Psoas muscle (tissue), 8 donors: ENCODE results near the gene SMYD3. TPM values are rescaled to one million over a fixed set of nuclear protein-coding genes. Genes with fewer than 3 reads are reported as not detected.

Experiments used
- ATAC-seq, 4 donors: fragments of 200-7000 bp; cut with Tn5 transposase; one replicate each; pipeline ENCODE4 v1.9.1; 2020; ENCODE audit warnings: moderate library complexity in 3 of 4, mild to moderate bottlenecking in 2 of 4
- DNase-seq, 2 donors: peaks; one replicate each; pipeline ENCODE4 v3.0.0-alpha.2; 2020
- H3K27ac ChIP-seq: fragments of 200-600 bp; one replicate; pipeline ENCODE4 v1.8.0; 2022
- H3K27me3 ChIP-seq, 3 donors: fragments of 200-600 bp in 1 of 3; one replicate each; pipeline versions ENCODE4 v1.6.1 to v1.8.0; 2013 to 2022; ENCODE audit warnings: low read length in 2 of 3, mild to moderate bottlenecking in 2 of 3, moderate library complexity in 1 of 3; ENCODE audit not compliant: insufficient read depth in 3 of 3
- H3K36me3 ChIP-seq, 2 donors: fragments of 200-600 bp in 1 of 2; one replicate each; pipeline versions ENCODE4 v1.6.1 to v1.8.0; 2013 to 2022; ENCODE audit warnings: low read depth in 1 of 2, mild to moderate bottlenecking in 1 of 2, moderate library complexity in 1 of 2; ENCODE audit not compliant: insufficient read depth in 1 of 2
- H3K4me1 ChIP-seq: fragments of 200-600 bp; one replicate; pipeline ENCODE4 v1.8.0; 2022
- H3K4me3 ChIP-seq: fragments of 200-600 bp; one replicate; pipeline ENCODE4 v1.8.0; 2022; ENCODE audit warnings: mild to moderate bottlenecking
- H3K9me3 ChIP-seq: fragments of 200-600 bp; one replicate; pipeline ENCODE4 v1.8.0; 2022
- CTCF ChIP-seq: fragments of 200-600 bp; IDR thresholded peaks from one replicate; pipeline ENCODE4 v1.8.0; 2022; ENCODE audit warnings: antibody characterized with exemption
- WGBS, 3 donors: extraction: QIAGEN DNeasy Blood & Tissue Kit; methylation state at CpG; one replicate each; pipeline versions ENCODE4 v1.1.6 to v1.1.7; 2013; 5-methylcytosine and 5-hydroxymethylcytosine counted together
- intact Hi-C, 2 donors: fragments of 100-400 bp; cut with DNase I; formaldehyde crosslinking; loops; one replicate each; pipeline versions ENCODE4 v1.11.0 to v1.14.2; 2022
- polyA plus RNA-seq, 3 donors: library from polyadenylated mRNA; stranded (reverse); fragments of 200-250 nt; gene quantifications; one replicate each; pipeline ENCODE4 v1.2.3, GENCODE V29; 2013
- total RNA-seq, 4 donors: library from RNA; stranded (reverse); fragmentation: NEBNext Ultra II Directional in 2 of 4; extraction: Animal tissue kit (Norgen Biotek cat#: 25700) in 2 of 4; gene quantifications; one replicate each; pipeline versions ENCODE4 v1.2.1 to v1.2.4, GENCODE V29; 2021 to 2023
- donor health status: healthy with polysubstance abuse.
- donor health status: DM: no; HTN: no; CAD: no; lungs with moderate emphysema.
- donor health status: Bipolar disorder and iron deficiency.
- donor health status: healthy.
- donor health status: DM: yes; HTN: yes; CAD: no.
- donor health status: DM: no; HTN: no; CAD: no.
- donor health status: DM: no; HTN: no; CAD: no.
- donor health status: DM: yes; HTN: yes; CAD: no.

SMYD3 gene
- total and polyA plus RNA-seq, 7 donors: 2.9 to 6.4 (median 4.9) TPM

DNA sequence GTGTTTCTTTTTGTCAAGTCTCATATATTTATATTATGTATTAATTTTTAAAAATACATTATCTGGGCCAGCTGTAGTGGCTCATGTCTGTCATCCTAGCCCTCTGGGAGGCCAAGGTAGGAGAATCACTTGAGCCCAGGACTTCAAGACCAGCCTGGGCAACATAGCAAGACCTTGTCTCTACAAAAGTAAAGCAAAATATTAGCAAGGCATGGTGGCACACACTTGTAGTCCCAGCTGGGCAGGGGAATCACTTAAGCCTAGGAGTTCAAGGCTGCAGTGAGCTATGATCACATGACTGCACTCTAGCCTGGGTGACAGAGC is 189.1 kb downstream of the SMYD3 start:
- H3K36me3 ChIP-seq: no peaks in the 10 kb centered on the region
- no peak overlapping the region for H3K27ac ChIP-seq
- H3K4me1 ChIP-seq: no peaks in the 10 kb centered on the region
- no peaks in the 10 kb centered on the region for H3K9me3 ChIP-seq
- no peak for TF ChIP-seq CTCF
- no peaks in the 10 kb centered on the region for H3K27me3 ChIP-seq
- intact Hi-C loops: no loop called here
- no peak for ATAC-seq
- no peak overlapping the region for H3K4me3 ChIP-seq
- no peak for DNase-seq

DNA sequence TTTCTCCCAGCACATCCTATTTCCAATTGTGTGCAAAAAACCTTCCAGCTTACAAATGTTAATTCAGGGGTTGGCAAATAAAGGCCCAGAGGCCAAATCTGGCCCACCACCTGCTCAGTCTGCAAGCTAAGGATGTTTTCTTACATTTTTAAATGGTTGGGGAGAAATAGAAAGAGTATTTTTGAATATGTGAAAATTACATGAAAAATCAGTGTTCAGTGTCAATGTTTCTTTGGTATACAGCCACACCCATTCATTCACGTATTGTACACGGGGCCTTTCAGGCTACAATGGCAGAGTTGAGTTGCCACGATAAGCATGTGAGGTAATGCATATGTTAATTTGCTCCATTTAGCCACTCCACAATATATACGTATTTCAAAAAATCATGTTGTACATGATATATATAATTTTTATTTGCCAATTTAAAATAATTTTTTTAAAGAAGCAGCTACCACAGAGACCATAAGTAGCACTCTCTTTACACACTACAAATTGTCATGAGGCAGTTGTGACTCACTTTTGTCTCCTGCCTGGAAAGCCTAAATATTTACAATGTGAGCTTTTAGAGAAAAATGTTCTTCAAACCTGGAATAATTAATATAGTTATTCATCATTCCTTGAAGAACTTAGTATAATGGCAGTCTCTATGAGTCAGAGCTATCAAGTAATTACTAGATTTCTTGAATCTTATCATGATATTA is 189.6 kb downstream of the SMYD3 start:
- Histone ChIP-seq H3K9me3 (no peaks in the 10 kb centered on the region), H3K36me3 (no peaks in the 10 kb centered on the region), H3K4me3 (no peak overlapping the region), H3K27ac (no peak overlapping the region), H3K27me3 (no peaks in the 10 kb centered on the region), H3K4me1 (no peaks in the 10 kb centered on the region)
- TF ChIP-seq CTCF: no peak
- intact Hi-C loops: no loop called here
- ATAC-seq (no peak), DNase-seq (no peak)
- 93 to 99% (median 96%) methylated on average over 4 of the region's 4 CpGs for WGBS, 3 donors

GRCh38 chr1:246311461-246311860 is 195.6 kb downstream of the SMYD3 start:
- Histone ChIP-seq H3K27me3 (no peaks in the 10 kb centered on the region), H3K4me3 (no peak overlapping the region), H3K36me3 (no peaks in the 10 kb centered on the region), H3K27ac (no peak overlapping the region), H3K4me1 (no peaks in the 10 kb centered on the region), H3K9me3 (no peaks in the 10 kb centered on the region)
- WGBS, 3 donors: 97 to 99% (median 99%) methylated on average over 13 of the region's 13 CpGs
- DNase-seq (no peak), ATAC-seq (no peak)
- intact Hi-C loops: no loop called here
- TF ChIP-seq CTCF: no peak

DNA sequence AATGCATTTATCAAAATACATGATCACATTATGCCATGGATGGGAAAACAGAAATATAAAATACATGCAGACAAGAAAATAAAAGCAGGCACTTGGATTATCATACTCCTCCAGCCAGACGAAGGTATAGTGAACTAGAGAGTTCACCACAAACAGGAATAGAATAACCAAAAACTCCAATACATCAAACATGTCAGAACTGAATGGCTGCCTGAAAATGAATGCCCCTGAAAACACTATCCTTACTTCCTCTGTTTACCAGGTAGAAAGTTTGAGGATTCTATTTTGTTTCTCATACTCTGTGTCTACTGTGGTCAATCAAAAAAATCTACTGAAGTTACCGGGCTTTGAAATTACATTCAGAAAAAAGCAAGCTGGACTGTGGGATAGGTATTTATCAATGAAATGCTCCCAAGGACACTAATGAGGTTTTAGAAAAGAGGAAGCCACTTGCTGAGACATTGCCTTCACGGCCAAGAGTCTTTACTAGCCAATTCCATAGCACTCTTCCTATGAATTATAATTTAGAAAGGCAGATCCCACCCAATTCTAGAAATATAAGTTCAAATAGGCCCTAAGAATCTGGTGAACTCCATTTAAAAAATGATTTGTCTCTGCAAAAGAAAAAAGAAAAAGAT is 197.7 kb downstream of the SMYD3 start:
- WGBS, 3 donors: 91 to 94% (median 94%) methylated on average over 3 of the region's 3 CpGs
- no peak for ATAC-seq
- intact Hi-C loops: no loop called here

More for the DNA sequence above, 197.7 kb downstream of the SMYD3 start:
- TF ChIP-seq CTCF: no peak
- Histone ChIP-seq H3K4me3 (no peak overlapping the region), H3K4me1 (no peaks in the 10 kb centered on the region), H3K9me3 (no peaks in the 10 kb centered on the region), H3K27me3 (no peaks in the 10 kb centered on the region), H3K27ac (no peak overlapping the region), H3K36me3 (no peaks in the 10 kb centered on the region)
- no peak for DNase-seq
